DMS53 treated with DMSO at 0.1 percent for 48 hours (cell line): ENCODE data around the gene COPZ2.
A peak's percentile ranks its signal among the peaks of the same experiment; 100 is the strongest.
"Not testable (repeated sequence)": the region's sequence is repeated elsewhere in the genome, so short reads cannot be mapped to it uniquely, and the experiment has no call there.

Experiments
- DNase-seq: peaks from one replicate; lab custom pipeline; 2025; ENCODE audit not compliant: unreplicated experiment; lab: John Stamatoyannopoulos, UW

COPZ2 gene

DNA sequence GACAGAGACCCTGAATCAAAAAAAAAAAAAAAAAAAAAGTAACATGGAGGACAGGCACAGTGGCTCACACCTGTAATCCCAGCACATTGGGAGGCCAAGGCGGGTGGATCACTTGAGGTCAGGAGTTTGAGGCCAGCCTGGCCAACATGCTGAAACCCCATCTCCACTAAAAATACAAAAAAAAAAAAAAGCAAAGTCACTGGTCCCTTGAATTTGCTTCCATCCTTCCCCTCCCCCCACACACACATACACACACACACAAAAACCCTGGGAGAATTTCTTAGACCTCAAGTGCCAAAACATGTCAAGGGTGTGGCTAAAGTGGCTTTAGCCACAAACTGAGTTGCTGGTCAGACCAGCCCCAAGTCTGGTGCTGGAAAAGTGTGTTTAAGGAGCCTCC is 49.2 kb downstream of the COPZ2 start:
- DNase-seq = not testable (repeated sequence)

DNA sequence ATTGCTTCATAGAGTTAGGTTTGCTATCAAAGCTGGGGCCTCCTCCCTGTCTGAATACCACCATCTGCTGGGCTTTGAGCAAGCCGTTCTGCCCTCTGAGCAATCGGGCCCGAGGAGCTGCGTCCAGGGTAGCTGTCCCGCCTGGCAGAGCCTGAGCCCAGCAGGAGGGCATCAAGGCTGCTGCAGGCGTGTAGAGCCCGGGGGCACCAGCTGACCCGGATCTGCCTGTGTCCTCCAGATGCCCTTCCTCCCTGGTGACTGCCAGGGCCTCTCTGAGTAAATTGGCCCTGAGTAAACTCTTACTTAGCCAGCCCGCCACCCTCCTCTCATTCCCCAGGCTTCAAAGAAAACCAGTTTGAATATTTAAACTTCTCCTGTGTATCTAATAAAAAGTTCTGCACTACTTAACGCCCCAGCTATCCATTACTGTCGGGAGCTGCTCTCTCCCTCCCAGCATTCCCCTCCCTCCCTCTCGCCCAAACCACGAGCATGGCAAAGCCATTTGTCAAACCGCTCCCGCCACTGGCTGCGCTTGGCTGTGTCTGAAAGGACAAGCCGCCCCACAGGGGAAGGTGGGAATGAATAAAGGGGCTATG is 50.3 kb downstream of the COPZ2 start:
- DNase-seq = peak; percentile 38

DNA sequence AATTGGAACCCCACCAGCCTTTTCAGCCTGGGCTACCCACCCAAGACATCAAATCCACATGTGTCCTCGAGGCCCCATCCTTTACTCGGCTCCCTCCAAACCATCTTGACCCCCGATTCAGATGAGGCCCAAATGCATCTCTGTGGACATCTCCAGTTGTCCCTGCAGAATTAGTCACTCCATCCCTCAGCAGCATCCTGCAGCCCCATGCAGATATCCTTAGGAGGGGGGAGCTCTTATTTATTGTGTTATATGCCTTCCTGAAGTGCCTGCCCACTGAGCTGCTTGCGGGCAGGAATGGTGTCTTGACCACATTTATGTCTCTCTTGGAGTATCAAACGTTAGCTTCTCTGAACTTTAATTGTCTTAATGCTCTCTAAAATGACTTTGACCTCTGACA is 51.1 kb downstream of the COPZ2 start:
- DNase-seq = no peak

DNA sequence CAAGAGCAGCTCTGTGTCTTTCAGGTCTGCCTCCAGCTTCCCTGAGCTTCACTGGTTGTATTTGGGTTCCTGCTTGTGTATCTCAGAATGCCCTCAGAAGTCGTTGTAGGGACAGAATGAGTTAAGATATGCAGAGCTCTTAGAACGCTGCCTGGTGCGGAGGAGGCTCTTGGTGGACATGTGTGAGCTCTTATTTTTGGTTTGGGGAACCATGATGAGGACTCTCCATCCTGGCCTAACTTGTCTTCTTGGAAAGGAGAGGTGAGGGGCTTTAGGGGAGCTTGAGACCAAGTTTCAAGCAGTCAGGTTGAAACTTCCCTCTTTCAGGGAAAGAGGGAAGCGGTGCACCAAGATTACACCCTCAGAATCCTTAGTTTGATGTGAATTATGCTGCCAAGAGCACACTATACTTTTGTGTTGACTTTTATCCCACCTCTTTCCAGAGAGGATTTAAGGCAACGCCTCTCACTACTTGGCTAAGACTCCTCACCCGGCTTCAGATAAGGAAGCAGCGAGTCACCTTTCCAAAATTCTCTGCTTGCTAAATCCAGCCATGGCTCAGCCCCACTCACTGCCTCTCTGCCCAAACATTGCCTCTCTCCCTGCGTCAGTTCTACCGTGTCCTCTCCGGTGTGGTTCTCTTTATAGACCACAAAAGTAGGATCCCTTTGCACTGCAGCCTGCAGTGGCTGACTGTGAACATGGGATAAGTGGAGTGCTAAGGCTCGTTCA is 53.9 kb downstream of the COPZ2 start:
- DNase-seq = no peak

DNA sequence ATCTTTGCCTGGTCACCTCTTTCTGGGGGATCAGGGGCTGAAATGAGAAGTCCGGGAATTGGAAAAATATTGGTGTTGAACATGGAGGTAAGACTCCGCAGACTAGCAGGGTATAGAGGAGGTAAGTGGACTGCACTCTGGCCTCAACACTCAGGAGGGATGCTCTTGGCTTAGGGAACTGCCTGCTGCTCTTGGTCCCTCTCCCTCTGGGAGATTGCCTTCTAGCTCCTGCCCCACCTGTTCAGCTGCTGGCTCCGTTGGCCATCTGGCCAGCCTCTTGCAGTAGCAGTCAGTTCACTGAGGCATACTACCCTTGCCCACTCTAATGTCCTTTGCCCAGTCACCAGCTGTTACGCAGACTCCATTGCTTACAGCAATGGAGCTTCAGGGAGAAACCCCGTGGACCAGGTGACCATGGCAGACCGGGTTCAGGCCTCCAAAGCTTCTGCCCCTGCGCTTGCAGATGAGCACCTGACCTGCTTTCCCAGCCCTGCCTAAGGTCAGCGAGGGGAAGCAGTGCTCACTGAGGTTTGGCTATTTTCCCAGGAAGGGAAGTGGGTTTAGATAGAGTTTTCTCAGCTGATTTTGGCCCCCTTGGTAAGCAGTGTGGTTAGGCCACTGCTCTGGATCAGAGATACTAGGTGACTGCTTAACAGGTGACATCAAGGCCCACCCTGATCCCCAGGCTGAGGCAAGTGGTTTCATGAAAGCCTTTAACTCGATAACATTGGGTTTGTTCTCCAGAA is 54.8 kb downstream of the COPZ2 start:
- DNase-seq = no peak

DNA sequence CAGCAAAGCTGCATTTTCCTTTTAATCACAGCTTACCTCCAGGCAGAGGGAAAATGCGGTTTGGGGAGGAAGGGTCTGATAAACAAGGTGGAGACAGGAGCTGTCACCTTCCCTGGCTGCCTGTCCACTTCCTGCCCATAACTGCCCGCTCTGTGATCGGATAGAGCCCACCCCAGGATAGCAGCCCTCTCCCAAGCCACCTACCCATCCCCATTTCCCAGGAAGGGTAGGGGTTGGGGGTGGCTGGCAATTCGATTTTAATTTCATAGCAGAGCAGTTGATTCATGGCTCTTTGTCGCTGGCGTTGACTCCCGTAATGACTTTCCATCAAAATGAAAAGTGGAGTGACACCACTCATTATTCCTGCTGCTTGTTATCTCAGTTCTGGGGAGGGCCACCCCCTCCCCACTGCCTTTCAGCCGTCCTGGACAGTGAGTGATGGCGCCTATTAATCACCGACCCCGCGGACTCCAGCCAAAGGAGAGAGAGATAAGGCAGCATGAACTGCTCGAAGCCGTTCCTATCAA is 55.4 kb downstream of the COPZ2 start:
- no peak for DNase-seq

DNA sequence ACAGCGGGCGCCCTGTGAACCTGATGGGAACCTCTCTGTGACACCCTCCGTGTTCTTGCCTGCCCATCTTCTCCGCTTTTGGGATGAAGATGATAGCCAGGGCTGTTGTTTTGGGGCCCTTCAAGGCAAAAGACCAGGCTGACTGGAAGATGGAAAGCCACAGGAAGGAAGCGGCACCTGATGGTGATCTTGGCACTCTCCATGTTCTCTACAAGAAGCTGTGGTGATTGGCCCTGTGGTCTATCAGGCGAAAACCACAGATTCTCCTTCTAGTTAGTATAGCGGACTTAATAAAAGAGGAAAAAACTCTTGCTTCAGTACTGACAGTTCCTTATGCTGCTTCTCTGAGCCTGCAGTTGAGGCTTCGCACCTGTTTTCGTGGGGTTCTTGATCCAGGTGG is 56.1 kb downstream of the COPZ2 start:
- no peak for DNase-seq

DNA sequence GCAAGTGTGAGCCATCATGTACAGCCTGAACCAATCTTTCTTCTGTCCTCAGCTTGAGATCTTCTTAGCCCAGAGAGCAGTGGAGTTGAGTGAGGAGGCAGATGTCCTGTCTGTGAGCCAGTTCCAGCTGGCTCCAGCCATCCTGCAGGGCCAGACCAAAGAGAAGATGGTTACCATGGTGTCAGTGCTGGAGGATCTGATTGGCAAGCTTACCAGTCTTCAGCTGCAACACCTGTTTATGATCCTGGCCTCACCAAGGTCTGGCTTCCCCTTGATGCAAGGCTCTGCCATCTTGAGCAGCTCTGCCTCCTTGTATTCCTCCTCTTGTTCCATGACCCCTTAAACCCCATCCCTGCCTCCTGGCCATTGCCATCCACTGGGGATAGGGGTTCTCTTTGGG is 57.1 kb downstream of the COPZ2 start:
- peak; percentile 44 for DNase-seq

DNA sequence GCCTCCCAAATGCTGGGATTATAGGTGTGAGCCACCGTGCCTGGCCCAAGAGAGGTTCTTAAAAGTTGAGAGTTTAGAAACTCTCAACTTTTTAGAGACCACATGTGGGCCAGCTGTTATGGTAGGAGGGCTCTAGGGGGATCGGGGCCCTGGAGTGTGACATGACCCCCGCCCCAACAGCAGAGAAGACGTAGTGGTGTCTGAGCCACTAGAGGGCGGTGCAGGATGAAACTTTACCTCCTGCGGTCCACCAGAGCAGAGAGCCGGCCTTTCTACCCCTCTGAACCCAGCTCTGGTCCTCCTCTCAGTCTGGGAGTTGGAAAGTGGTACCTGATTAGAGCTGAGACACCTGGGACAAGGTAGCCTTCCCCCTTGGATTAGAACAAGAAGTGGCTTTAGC is 59.3 kb downstream of the COPZ2 start:
- peak; percentile 39 for DNase-seq
